Ishikawa (cell line): ENCODE measurements around the gene UQCRFS1.

Experiments used
- CEBPB ChIP-seq: IDR thresholded peaks from 2 replicates; pipeline ENCODE4 v1.6.1; 2012
- EP300 ChIP-seq: IDR thresholded peaks from 2 replicates; pipeline ENCODE4 v1.6.1; 2012; ENCODE audit warnings: borderline replicate concordance
- FOXM1 ChIP-seq: IDR thresholded peaks from 2 replicates; pipeline ENCODE4 v1.6.1; 2012; ENCODE audit warnings: low read depth, borderline replicate concordance
- NFIC ChIP-seq: IDR thresholded peaks from 2 replicates; pipeline ENCODE4 v1.6.1; 2012
- YY1 ChIP-seq: IDR thresholded peaks from 2 replicates; pipeline ENCODE4 v1.6.1; 2012; ENCODE audit warnings: low read depth
- TF ChIP-seq, protein P1 (sequence below): IDR thresholded peaks from 2 replicates; pipeline ENCODE4 v1.6.1; 2012

DNA sequence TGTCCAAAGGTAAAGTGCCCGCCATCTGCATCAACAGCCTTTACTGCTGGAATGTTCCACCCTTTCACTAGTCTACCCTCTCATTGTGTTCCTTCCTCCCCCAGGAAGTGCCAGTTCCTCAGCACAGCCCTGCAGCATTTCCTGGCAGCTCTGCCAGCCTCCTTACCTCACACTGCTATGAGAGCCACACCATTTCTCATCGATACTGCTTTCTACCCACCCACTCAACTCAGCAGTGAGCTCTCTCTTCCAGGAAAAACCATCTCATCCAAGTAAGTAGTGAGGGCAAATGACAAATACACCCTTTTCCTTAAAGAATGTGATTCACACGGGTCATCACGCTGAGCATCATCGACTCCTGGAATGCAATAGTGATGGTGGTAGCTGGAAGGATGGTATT lies 19.8 kb downstream of the UQCRFS1 start:
- no peak for TF ChIP-seq FOXM1
- no peak for TF ChIP-seq YY1
- TF ChIP-seq, protein P1, sequence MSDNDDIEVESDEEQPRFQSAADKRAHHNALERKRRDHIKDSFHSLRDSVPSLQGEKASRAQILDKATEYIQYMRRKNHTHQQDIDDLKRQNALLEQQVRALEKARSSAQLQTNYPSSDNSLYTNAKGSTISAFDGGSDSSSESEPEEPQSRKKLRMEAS = no peak
- no peak for TF ChIP-seq CEBPB
- no peak for TF ChIP-seq NFIC
- TF ChIP-seq EP300 = no peak
